ENCODE measurements around the gene MYO18B. TPM values are rescaled to one million over a fixed set of nuclear protein-coding genes. Genes with fewer than 3 reads are reported as not detected.

The MYO18B gene
- total RNA-seq, 1 donor from 2014 or later, result 0.07 TPM

DNA sequence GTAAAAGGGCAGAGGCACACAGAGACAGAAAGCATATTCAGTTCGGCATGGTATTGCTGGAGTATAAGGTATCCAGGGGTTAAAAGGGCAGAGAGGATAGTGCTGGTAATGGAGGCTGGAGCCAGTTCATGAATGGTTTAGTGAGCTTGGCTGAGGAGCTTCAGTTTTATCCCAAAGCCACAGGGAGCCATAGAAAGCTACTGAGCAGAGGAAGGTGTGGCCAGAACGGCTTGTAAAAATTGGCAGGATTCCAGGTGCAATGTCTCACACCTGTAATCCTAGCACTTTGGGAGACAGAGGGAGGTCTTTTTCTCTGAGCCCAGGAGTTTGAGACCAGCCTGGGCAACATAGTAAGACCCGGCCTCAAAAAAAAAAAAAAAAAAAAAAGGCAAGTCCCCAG lies 186.1 kb downstream of the MYO18B start:
- TF ChIP-seq, protein P1, sequence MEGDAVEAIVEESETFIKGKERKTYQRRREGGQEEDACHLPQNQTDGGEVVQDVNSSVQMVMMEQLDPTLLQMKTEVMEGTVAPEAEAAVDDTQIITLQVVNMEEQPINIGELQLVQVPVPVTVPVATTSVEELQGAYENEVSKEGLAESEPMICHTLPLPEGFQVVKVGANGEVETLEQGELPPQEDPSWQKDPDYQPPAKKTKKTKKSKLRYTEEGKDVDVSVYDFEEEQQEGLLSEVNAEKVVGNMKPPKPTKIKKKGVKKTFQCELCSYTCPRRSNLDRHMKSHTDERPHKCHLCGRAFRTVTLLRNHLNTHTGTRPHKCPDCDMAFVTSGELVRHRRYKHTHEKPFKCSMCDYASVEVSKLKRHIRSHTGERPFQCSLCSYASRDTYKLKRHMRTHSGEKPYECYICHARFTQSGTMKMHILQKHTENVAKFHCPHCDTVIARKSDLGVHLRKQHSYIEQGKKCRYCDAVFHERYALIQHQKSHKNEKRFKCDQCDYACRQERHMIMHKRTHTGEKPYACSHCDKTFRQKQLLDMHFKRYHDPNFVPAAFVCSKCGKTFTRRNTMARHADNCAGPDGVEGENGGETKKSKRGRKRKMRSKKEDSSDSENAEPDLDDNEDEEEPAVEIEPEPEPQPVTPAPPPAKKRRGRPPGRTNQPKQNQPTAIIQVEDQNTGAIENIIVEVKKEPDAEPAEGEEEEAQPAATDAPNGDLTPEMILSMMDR (IDR thresholded peaks at IDR 0.05; ENCODE audit: unreplicated experiment), result no peak
- Mint-ChIP-seq H3K4me3 (no peak overlapping the region), H3K4me1 (peaks cover 6% of the 10 kb centered on the region), H3K36me3 (no peaks in the 10 kb centered on the region), H3K27ac (no peak overlapping the region), H3K9me3 (peaks cover 8% of the 10 kb centered on the region), H3K27me3 (ENCODE audit: low read depth) (peaks cover 81% of the 10 kb centered on the region)
- DNase-seq (ENCODE audit: low spot score in 2 of 2, unreplicated experiment in 2 of 2), result no peak

DNA sequence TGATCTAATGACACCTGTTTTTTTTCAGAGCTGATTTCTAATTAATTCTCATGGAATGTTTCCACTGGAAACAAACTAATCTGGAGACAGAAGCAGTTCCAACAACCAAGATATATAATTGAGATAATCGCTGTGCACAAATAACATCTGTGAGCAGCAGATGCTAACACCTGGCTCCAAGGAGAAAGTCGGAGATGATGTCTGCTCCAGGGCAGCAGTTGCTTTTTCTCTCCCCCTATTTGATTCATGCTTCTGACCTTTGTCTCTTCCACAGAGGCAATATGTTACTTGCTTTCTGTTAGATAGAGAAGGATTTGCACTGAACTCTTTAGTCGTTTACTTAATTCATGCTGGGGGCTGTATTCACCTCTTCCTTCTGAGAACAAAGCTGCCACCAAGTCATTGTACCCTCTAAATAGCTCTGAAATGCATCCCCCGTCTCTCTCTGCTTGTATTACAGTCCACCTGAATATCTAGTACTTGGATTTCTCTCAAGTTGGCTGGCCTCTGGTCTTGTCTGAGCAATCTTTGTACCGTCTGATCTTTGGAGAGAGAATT lies 187.4 kb downstream of the MYO18B start:
- H3K36me3 Mint-ChIP-seq, result no peaks in the 10 kb centered on the region
- H3K9me3 Mint-ChIP-seq, result peaks cover 8% of the 10 kb centered on the region
- no peak overlapping the region for H3K4me3 Mint-ChIP-seq
- H3K27ac Mint-ChIP-seq, result no peak overlapping the region
- TF ChIP-seq, protein P1 (IDR thresholded peaks at IDR 0.05; ENCODE audit: unreplicated experiment), result no peak
- peaks cover 6% of the 10 kb centered on the region for H3K4me1 Mint-ChIP-seq
- peaks cover 80% of the 10 kb centered on the region for H3K27me3 Mint-ChIP-seq (ENCODE audit: low read depth)
- no peak for DNase-seq (ENCODE audit: low spot score in 2 of 2, unreplicated experiment in 2 of 2)

GRCh38 chr22:25930083-25930482 lies 188.1 kb downstream of the MYO18B start:
- H3K36me3 Mint-ChIP-seq, result no peaks in the 10 kb centered on the region
- no peak overlapping the region for H3K27ac Mint-ChIP-seq
- DNase-seq (ENCODE audit: low spot score in 2 of 2, unreplicated experiment in 2 of 2), result no peak
- peaks cover 6% of the 10 kb centered on the region for H3K4me1 Mint-ChIP-seq
- TF ChIP-seq, protein P1 (IDR thresholded peaks at IDR 0.05; ENCODE audit: unreplicated experiment), result no peak
- H3K9me3 Mint-ChIP-seq, result peaks cover 8% of the 10 kb centered on the region
- H3K4me3 Mint-ChIP-seq, result no peak overlapping the region
- H3K27me3 Mint-ChIP-seq (ENCODE audit: low read depth), result peaks cover 80% of the 10 kb centered on the region

DNA sequence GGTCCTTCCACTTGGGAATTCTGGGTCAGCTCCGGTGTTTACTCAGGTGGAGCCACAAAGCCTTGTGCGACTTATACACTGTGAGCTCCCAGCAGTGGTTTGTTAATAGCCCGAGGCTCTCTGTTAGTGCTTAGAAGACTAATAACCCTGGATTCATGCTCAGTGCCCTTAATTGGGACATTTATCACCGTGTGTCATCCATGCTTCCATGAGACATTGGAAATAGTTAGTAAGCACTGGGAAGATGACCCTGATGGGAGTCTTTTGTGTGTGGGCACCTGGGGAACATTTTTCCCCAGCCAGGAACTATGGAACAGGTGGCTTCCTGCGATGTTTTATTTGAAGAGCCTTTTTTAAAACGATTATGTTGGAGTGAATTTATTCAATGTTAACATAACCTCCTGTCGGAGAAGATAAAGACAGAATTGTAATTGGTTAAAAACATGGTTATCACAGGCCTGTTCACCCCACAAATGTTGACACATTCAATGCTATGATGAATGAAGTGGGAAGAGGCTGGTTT lies 188.9 kb downstream of the MYO18B start:
- H3K27me3 Mint-ChIP-seq (ENCODE audit: low read depth), result peaks cover 87% of the 10 kb centered on the region
- TF ChIP-seq, protein P1 (IDR thresholded peaks at IDR 0.05; ENCODE audit: unreplicated experiment), result no peak
- no peak overlapping the region for H3K4me3 Mint-ChIP-seq
- DNase-seq (ENCODE audit: low spot score in 2 of 2, unreplicated experiment in 2 of 2), result no peak
- peaks cover 8% of the 10 kb centered on the region for H3K9me3 Mint-ChIP-seq
- peaks cover 6% of the 10 kb centered on the region for H3K4me1 Mint-ChIP-seq
- no peaks in the 10 kb centered on the region for H3K36me3 Mint-ChIP-seq
- H3K27ac Mint-ChIP-seq, result no peak overlapping the region

DNA sequence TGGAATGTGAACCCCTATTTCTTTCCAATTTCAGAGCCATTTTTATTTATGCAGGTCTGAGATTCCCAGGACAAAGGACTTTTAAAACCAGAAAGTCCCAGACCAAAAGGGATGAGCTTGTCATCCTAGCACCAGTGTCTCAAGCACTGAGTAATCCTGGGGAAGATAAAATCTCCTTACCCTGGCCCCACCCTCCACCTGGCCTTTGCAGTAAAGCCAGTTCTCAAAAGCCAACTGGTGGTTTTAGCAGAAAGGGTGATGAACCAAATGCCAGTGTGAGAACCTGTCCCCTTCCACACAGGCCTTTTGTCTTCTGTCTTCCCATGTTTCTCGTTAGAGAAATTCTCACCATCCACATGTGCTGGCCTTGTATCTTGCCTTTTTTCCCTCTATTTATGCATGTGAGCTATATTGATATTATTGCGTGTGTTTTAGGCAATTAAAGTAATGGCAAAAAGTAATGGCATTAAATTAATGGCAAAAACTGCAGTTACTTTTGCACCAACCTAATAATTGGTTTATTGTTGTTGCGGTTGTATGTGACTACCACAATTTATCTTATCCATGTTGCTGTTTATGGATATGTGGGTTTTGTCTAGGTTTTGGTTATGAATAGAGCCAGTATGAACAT lies 191.3 kb downstream of the MYO18B start:
- H3K4me3 Mint-ChIP-seq, result no peak overlapping the region

More for the DNA sequence above, 191.3 kb downstream of the MYO18B start:
- peaks cover 76% of the 10 kb centered on the region for H3K27me3 Mint-ChIP-seq (ENCODE audit: low read depth)
- no peaks in the 10 kb centered on the region for H3K36me3 Mint-ChIP-seq
- H3K27ac Mint-ChIP-seq, result no peak overlapping the region
- no peak for DNase-seq (ENCODE audit: low spot score in 2 of 2, unreplicated experiment in 2 of 2)
- H3K4me1 Mint-ChIP-seq, result peaks cover 6% of the 10 kb centered on the region
- TF ChIP-seq, protein P1 (IDR thresholded peaks at IDR 0.05; ENCODE audit: unreplicated experiment), result no peak
- H3K9me3 Mint-ChIP-seq, result no peaks in the 10 kb centered on the region

Data from mesothelial cell of epicardium (in vitro differentiated cells).